Neural progenitor cell (in vitro differentiated cells): ENCODE results near the gene CTH. TPM values are rescaled to one million over a fixed set of nuclear protein-coding genes. Genes with fewer than 3 reads are reported as not detected.

Source experiments
- DNase-seq: peaks from one replicate; pipeline ENCODE4 v3.0.0-alpha.2; 2016; ENCODE audit warnings: low spot score
- H2AFZ ChIP-seq: fragments of 200-600 bp; sonication (generic); replicated peaks from 2 replicates; pipeline ENCODE4 v1.6.1; 2016; ENCODE audit warnings: antibody characterized with exemption
- H3F3A ChIP-seq: fragments of 200-600 bp; sonication (generic); 2 replicates; pipeline ENCODE4 v1.6.1; 2016; ENCODE audit warnings: antibody characterized with exemption, low read depth
- H3K27ac ChIP-seq: fragments of 200-600 bp; sonication (generic); 2 replicates; pipeline ENCODE4 v1.5.1; 2016; ENCODE audit warnings: mild to moderate bottlenecking
- H3K27me3 ChIP-seq: fragments of 200-600 bp; sonication (generic); 2 replicates; pipeline ENCODE4 v1.6.1; 2016; ENCODE audit warnings: mild to moderate bottlenecking, moderate library complexity
- H3K36me3 ChIP-seq: fragments of 200-600 bp; sonication (generic); 2 replicates; pipeline ENCODE4 v1.5.1; 2016
- H3K4me1 ChIP-seq: fragments of 200-600 bp; sonication (generic); 2 replicates; pipeline ENCODE4 v1.6.1; 2016; ENCODE audit warnings: mixed run types
- H3K4me2 ChIP-seq: fragments of 200-600 bp; sonication (generic); 2 replicates; pipeline ENCODE4 v1.6.1; 2016
- H3K4me3 ChIP-seq: fragments of 200-600 bp; sonication (generic); 2 replicates; pipeline ENCODE4 v1.5.1; 2016
- H3K79me2 ChIP-seq: fragments of 200-600 bp; sonication (generic); 2 replicates; pipeline ENCODE4 v1.6.1; 2016; ENCODE audit warnings: low read depth
- H3K9ac ChIP-seq: fragments of 200-600 bp; sonication (generic); 2 replicates; pipeline ENCODE4 v1.6.1; 2016
- H3K9me3 ChIP-seq: fragments of 200-600 bp; sonication (generic); 2 replicates; pipeline ENCODE4 v1.5.1; 2016; ENCODE audit warnings: low read depth
- H4K20me1 ChIP-seq: fragments of 200-600 bp; sonication (generic); 2 replicates; pipeline ENCODE4 v1.6.1; 2016; ENCODE audit warnings: low read depth
- H3K27ac Mint-ChIP-seq: 3 replicates; pipeline ENCODE4 v1.8.0; 2021; ENCODE audit warnings: mixed read lengths
- H3K27me3 Mint-ChIP-seq: 2 replicates; pipeline ENCODE4 v1.8.0; 2022; ENCODE audit warnings: low read depth, mild to moderate bottlenecking, inconsistent platforms, moderate library complexity, mixed read lengths; ENCODE audit not compliant: insufficient read depth
- H3K36me3 Mint-ChIP-seq: 3 replicates; pipeline ENCODE4 v1.8.0; 2021; ENCODE audit warnings: mixed read lengths
- H3K4me1 Mint-ChIP-seq: 3 replicates; pipeline ENCODE4 v1.8.0; 2021; ENCODE audit warnings: mixed read lengths
- H3K4me3 Mint-ChIP-seq: 3 replicates; pipeline ENCODE4 v1.8.0; 2021; ENCODE audit warnings: mild to moderate bottlenecking, moderate library complexity, mixed read lengths
- H3K9me3 Mint-ChIP-seq: 3 replicates; pipeline ENCODE4 v1.8.0; 2020; ENCODE audit warnings: mixed read lengths
- EZH2 ChIP-seq: fragments of 200-600 bp; sonication (generic); IDR thresholded peaks from 2 replicates; pipeline ENCODE4 v1.6.1; 2017; ENCODE audit warnings: antibody characterized with exemption, mild to moderate bottlenecking, moderate library complexity
- EZH2phosphoT487 ChIP-seq: fragments of 200-600 bp; sonication (generic); IDR thresholded peaks from 2 replicates; pipeline ENCODE4 v1.6.1; 2017; ENCODE audit warnings: antibody characterized with exemption
- total RNA-seq: library from RNA; depleted of rRNA; stranded (reverse); fragments of >200 nt; gene quantifications from 2 replicates; pipeline ENCODE4 v1.2.3, GENCODE V29; 2015; ENCODE audit warnings: low replicate concordance
- TF ChIP-seq, protein P1 (sequence below): fragments of 200-600 bp; sonication (generic); IDR thresholded peaks from 2 replicates; pipeline ENCODE4 v1.5.1; 2017; ENCODE audit warnings: antibody characterized with exemption, mild to moderate bottlenecking

The CTH gene
- total RNA-seq, 1 donor from 2014 or later, result 16.0 TPM

DNA sequence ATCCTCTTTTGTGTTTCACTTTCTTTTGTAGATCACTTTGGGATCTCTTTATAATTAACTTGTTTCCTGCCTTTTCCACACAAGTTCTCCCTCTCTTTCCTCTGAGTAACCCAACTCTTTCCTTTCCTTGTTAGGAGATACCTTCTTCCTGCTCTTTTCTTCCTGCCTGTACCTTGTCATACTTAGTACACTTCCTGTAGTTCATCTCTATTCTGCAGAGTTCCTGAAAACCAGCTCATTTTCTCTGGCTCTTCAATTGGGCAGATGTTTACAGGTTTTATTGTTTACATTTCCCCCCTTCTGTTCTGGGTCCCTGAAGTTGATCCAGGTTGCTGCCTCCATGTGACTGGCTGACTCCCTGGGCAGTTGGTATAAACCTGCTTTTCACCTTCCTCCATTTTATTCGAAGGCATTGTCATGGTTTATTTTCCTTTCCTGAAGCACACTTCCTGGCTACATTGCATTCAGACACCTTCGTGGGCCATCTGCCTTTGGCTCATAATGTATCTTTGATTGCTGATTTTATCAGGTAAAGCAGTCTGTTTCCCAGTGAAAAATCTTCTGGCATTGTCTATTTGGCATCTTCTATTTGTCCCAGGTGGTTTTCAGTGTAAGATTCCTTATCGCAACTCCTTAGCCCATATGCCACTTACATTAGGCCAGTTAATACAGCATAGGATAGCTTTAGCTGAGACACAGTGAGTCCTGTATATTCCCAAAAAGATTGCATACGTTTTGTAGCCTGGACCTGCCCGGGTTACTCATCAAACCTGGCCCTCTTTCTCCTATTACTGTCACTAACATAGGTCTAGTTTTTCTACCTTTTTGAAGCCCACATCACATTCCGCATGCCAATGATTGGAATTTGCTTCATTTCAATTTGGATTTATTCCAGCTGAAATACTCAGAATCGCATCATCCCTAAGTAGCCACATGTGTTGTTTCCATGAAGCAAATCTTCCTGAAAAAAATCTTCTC lies 15.4 kb downstream of the CTH start:
- H4K20me1 ChIP-seq, result no peaks in the 10 kb centered on the region
- H3K36me3 ChIP-seq, result no peaks in the 10 kb centered on the region
- H3K4me1 Mint-ChIP-seq, result no peaks in the 10 kb centered on the region
- no peaks in the 10 kb centered on the region for H3K9me3 Mint-ChIP-seq
- no peak overlapping the region for H3K4me3 Mint-ChIP-seq
- peaks cover 2% of the 10 kb centered on the region for H3K27me3 Mint-ChIP-seq
- H3K4me2 ChIP-seq, result no peak overlapping the region
- H3K9me3 ChIP-seq, result no peaks in the 10 kb centered on the region
- H3K36me3 Mint-ChIP-seq, result peaks cover 14% of the 10 kb centered on the region
- H3K27ac ChIP-seq, result no peak overlapping the region
- H3K4me1 ChIP-seq, result no peaks in the 10 kb centered on the region
- H3K4me3 ChIP-seq, result no peak overlapping the region
- DNase-seq, result no peak
- no peaks in the 10 kb centered on the region for H3F3A ChIP-seq
- no peaks in the 10 kb centered on the region for H3K79me2 ChIP-seq
- no peak overlapping the region for H3K27ac Mint-ChIP-seq
- no peak overlapping the region for H3K9ac ChIP-seq
- H3K27me3 ChIP-seq, result no peaks in the 10 kb centered on the region
- no peak overlapping the region for H2AFZ ChIP-seq
- TF ChIP-seq, protein P1, sequence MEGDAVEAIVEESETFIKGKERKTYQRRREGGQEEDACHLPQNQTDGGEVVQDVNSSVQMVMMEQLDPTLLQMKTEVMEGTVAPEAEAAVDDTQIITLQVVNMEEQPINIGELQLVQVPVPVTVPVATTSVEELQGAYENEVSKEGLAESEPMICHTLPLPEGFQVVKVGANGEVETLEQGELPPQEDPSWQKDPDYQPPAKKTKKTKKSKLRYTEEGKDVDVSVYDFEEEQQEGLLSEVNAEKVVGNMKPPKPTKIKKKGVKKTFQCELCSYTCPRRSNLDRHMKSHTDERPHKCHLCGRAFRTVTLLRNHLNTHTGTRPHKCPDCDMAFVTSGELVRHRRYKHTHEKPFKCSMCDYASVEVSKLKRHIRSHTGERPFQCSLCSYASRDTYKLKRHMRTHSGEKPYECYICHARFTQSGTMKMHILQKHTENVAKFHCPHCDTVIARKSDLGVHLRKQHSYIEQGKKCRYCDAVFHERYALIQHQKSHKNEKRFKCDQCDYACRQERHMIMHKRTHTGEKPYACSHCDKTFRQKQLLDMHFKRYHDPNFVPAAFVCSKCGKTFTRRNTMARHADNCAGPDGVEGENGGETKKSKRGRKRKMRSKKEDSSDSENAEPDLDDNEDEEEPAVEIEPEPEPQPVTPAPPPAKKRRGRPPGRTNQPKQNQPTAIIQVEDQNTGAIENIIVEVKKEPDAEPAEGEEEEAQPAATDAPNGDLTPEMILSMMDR, result no peak
- TF ChIP-seq EZH2phosphoT487 (no peak), EZH2 (no peak)

- Histone ChIP-seq H3K36me3 (no peaks in the 10 kb centered on the region), H3F3A (no peaks in the 10 kb centered on the region)
- no peak overlapping the region for H3K27ac Mint-ChIP-seq
Observed at GRCh38 chr1:70427976-70428375, 16.9 kb downstream of the CTH start.

DNA sequence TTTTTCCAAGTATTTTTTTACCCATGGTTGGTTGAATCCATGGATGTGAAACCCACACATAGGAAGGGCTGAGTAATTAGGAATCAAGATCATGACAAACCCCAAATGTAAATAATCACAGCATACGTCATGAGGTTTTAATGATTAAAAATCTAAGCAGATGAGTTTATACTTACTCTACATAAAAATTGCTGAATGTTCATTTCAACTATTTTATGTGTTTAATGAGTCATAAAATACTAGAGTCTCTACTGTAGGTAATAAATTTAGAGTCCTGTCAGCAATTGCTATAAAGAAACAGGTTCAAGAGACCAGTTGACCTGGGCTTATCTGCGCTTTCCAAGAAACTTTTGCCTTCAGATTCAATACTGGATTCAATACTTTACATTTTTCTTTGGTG lies 18.2 kb downstream of the CTH start:
- Mint-ChIP-seq H3K27me3 (peaks cover 2% of the 10 kb centered on the region), H3K36me3 (peaks cover 19% of the 10 kb centered on the region), H3K4me1 (peaks cover 10% of the 10 kb centered on the region)

More at GRCh38 chr1:70427976-70428375, 16.9 kb downstream of the CTH start:
- TF ChIP-seq, protein P1, result no peak
- TF ChIP-seq EZH2 (no peak), EZH2phosphoT487 (no peak)
- H3K9me3 ChIP-seq, result no peaks in the 10 kb centered on the region
- H3K27ac ChIP-seq, result no peak overlapping the region
- Mint-ChIP-seq H3K9me3 (no peaks in the 10 kb centered on the region), H3K4me1 (no peaks in the 10 kb centered on the region), H3K27me3 (peaks cover 2% of the 10 kb centered on the region), H3K36me3 (peaks cover 18% of the 10 kb centered on the region), H3K4me3 (no peak overlapping the region)
- no peaks in the 10 kb centered on the region for H3K27me3 ChIP-seq
- H4K20me1 ChIP-seq, result no peaks in the 10 kb centered on the region
- H2AFZ ChIP-seq, result no peak overlapping the region
- H3K79me2 ChIP-seq, result no peaks in the 10 kb centered on the region
- H3K4me1 ChIP-seq, result no peaks in the 10 kb centered on the region
- H3K4me3 ChIP-seq, result no peak overlapping the region
- H3K4me2 ChIP-seq, result no peak overlapping the region
- H3K9ac ChIP-seq, result no peak overlapping the region
- DNase-seq, result no peak

More for the DNA sequence above, 18.2 kb downstream of the CTH start:
- no peaks in the 10 kb centered on the region for H3K4me1 ChIP-seq
- H3K27me3 ChIP-seq, result no peaks in the 10 kb centered on the region
- no peaks in the 10 kb centered on the region for H3K9me3 ChIP-seq
- no peak overlapping the region for H3K27ac Mint-ChIP-seq
- no peak overlapping the region for H3K4me3 ChIP-seq
- no peak overlapping the region for H3K27ac ChIP-seq
- no peaks in the 10 kb centered on the region for H3K79me2 ChIP-seq
- H3K4me3 Mint-ChIP-seq, result no peak overlapping the region
- TF ChIP-seq, protein P1, result no peak
- TF ChIP-seq EZH2 (no peak), EZH2phosphoT487 (no peak)
- H3K4me2 ChIP-seq, result no peak overlapping the region
- H3K36me3 ChIP-seq, result no peaks in the 10 kb centered on the region
- H2AFZ ChIP-seq, result no peak overlapping the region
- H3K9me3 Mint-ChIP-seq, result no peaks in the 10 kb centered on the region
- no peak overlapping the region for H3K9ac ChIP-seq
- DNase-seq, result no peak
- no peaks in the 10 kb centered on the region for H3F3A ChIP-seq
- H4K20me1 ChIP-seq, result no peaks in the 10 kb centered on the region
